Body of pancreas (tissue), 4 donors: ENCODE data around the gene CNOT10. TPM values are rescaled to one million over a fixed set of nuclear protein-coding genes. Genes with fewer than 3 reads are reported as not detected.
"Not testable (repeated sequence)": the region's sequence is repeated elsewhere in the genome, so short reads cannot be mapped to it uniquely, and the experiment has no call there.

ENCODE experiments used
- ATAC-seq: fragments of 150-250 bp; one replicate; pipeline ENCODE4 v1.9.1; 2016
- DNase-seq, 4 donors: peaks; one replicate each; pipeline ENCODE4 v3.0.0-alpha.2; 2019
- H3K27ac ChIP-seq, 4 donors: fragments of 200-600 bp; sonication (generic); 1 replicate in 3 of 4; 2 replicates in 1 of 4; pipeline versions ENCODE4 v1.5.1 to v1.6.1; 2016 to 2019; ENCODE audit warnings: mild to moderate bottlenecking in 1 of 4, mixed read lengths in 1 of 4, moderate library complexity in 1 of 4
- H3K27me3 ChIP-seq, 2 donors: fragments of 200-600 bp; sonication (generic); one replicate each; pipeline ENCODE4 v1.6.0; 2016; ENCODE audit warnings: mild to moderate bottlenecking in 1 of 2
- H3K36me3 ChIP-seq, 2 donors: fragments of 200-600 bp; sonication (generic); replicated peaks in 1 of 2; 2 replicates each; pipeline ENCODE4 v1.5.1; 2016; ENCODE audit warnings: low read depth in 2 of 2; ENCODE audit not compliant: insufficient read depth in 1 of 2
- H3K4me1 ChIP-seq: fragments of 200-600 bp; sonication (generic); one replicate; pipeline ENCODE4 v1.6.0; 2016
- H3K4me3 ChIP-seq, 2 donors: fragments of 200-600 bp; sonication (generic); 1 replicate in 1 of 2; 2 replicates in 1 of 2; pipeline ENCODE4 v1.5.1; 2016 to 2019
- H3K9me3 ChIP-seq, 3 donors: fragments of 200-600 bp; sonication (generic); 1 replicate in 2 of 3; 2 replicates in 1 of 3; pipeline ENCODE4 v1.5.1; 2016
- POLR2A ChIP-seq, 3 donors: fragments of 450-650 bp; IDR thresholded peaks; one replicate each; pipeline ENCODE4 v1.6.1; 2016; ENCODE audit warnings: antibody characterized with exemption in 3 of 3, mild to moderate bottlenecking in 2 of 3
- WGBS, 2 donors: methylation state at CpG; one replicate each; pipeline ENCODE4 v1.1.5; 2017; 5-methylcytosine and 5-hydroxymethylcytosine counted together
- intact Hi-C: fragments of 100-400 bp; cut with DNase I; formaldehyde crosslinking; loops from one replicate; pipeline ENCODE4 v1.15.1; 2023
- total RNA-seq, 2 donors: library from RNA; depleted of rRNA; stranded (reverse); fragments of >200 nt; gene quantifications; one replicate each; pipeline ENCODE4 v1.1.0, GENCODE V29; 2016
- TF ChIP-seq, protein P1 (sequence below), 7 experiments: fragments of 450-650 bp in 4 of 7; fragments of 200-600 bp in 3 of 7; sonication (generic) in 3 of 7; IDR thresholded peaks; one replicate each; pipeline ENCODE4 v1.5.1; 2016 to 2019; ENCODE audit warnings: antibody characterized with exemption in 7 of 7

CNOT10 gene
- total RNA-seq, 2 donors from 2014 or later, result 10.4 to 22.1 TPM

DNA sequence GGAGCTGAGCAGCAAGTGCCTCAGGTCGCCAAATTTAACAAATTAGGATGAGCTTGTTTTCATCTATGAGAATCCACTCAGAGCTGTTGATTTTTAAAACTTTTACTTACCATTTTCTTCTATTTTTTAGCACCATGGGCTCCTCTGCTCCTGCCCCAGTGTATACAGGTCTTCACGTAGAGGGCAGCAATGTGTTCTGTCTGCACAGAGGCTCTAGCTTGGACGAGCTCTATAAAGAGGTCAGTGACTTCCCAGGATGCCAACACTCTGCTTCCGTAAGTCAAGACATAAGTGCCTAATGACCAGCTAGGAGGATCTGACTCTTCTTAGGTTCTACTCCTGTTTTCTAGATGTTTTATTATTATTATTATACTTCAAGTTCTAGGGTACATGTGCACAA, 41.2 kb upstream of the CNOT10 start:
- Histone ChIP-seq H3K4me1 (no peaks in the 10 kb centered on the region), H3K4me3 (no peak overlapping the region), H3K27ac (no peak overlapping the region), H3K27me3 (no peaks in the 10 kb centered on the region), H3K36me3 (no peaks in the 10 kb centered on the region), H3K9me3 (no peaks in the 10 kb centered on the region)
- ATAC-seq, result no peak
- WGBS, 2 donors, result 71 to 76% methylated on average over 4 of the region's 4 CpGs
- TF ChIP-seq POLR2A (IDR thresholded peaks at IDR 0.05), result no peak
- intact Hi-C loops, result no loop called here
- no peak for DNase-seq

DNA sequence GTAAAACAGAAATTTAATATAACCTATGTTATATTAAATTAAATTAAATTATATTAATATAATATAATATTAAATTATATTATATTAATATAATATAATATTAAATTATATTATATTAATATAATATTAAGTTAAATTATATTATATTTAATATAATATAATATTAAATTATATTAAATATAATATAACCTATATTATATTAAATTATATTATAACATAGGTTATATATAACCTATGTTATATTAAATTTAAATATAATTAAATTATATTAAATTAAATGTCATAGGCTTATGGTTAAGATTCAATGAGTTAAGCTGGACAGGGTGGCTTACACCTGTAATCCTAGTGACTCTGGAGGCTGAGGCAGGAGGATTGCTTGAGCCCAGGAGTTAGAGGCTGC, 40.6 kb upstream of the CNOT10 start:
- ATAC-seq (no peak), DNase-seq (no peak)
- no peaks in the 10 kb centered on the region for H3K9me3 ChIP-seq
- no peaks in the 10 kb centered on the region for H3K36me3 ChIP-seq
- no peaks in the 10 kb centered on the region for H3K4me1 ChIP-seq
- TF ChIP-seq, protein P1, sequence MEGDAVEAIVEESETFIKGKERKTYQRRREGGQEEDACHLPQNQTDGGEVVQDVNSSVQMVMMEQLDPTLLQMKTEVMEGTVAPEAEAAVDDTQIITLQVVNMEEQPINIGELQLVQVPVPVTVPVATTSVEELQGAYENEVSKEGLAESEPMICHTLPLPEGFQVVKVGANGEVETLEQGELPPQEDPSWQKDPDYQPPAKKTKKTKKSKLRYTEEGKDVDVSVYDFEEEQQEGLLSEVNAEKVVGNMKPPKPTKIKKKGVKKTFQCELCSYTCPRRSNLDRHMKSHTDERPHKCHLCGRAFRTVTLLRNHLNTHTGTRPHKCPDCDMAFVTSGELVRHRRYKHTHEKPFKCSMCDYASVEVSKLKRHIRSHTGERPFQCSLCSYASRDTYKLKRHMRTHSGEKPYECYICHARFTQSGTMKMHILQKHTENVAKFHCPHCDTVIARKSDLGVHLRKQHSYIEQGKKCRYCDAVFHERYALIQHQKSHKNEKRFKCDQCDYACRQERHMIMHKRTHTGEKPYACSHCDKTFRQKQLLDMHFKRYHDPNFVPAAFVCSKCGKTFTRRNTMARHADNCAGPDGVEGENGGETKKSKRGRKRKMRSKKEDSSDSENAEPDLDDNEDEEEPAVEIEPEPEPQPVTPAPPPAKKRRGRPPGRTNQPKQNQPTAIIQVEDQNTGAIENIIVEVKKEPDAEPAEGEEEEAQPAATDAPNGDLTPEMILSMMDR (IDR thresholded peaks at IDR 0.05), result no peak
- TF ChIP-seq POLR2A (IDR thresholded peaks at IDR 0.05), result no peak
- H3K4me3 ChIP-seq, result no peak overlapping the region
- intact Hi-C loops, result no loop called here
- H3K27me3 ChIP-seq, result no peaks in the 10 kb centered on the region
- no peak overlapping the region for H3K27ac ChIP-seq

DNA sequence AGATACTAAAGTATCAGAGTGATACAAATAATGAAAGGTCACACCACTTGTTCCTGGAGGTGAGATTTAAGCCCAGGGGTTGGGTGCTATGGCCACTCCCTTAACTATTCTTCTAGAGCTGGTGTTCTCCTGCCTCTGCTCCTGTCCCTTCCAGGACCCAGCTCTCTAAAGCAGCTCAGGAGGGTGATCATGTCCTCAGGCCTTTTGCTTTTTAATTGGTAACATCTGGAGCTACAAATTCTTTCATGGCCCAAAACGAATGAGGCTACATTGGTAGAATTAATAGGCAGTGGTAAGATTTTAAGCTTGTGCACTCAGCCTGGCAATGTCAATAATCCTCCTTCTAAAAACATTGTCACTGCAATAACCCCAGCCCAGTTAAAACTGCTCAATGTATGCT, 38.2 kb upstream of the CNOT10 start:
- DNase-seq, result no peak
- H3K4me1 ChIP-seq, result no peaks in the 10 kb centered on the region
- no peaks in the 10 kb centered on the region for H3K27me3 ChIP-seq
- no peak for ATAC-seq
- no peak overlapping the region for H3K27ac ChIP-seq
- H3K36me3 ChIP-seq, result no peaks in the 10 kb centered on the region
- 38 to 45% methylated on average over 1 of the region's 1 CpG for WGBS, 2 donors
- H3K9me3 ChIP-seq, result peaks cover 0 to 4% (median 0%) of the 10 kb centered on the region in 3 donors
- TF ChIP-seq POLR2A (IDR thresholded peaks at IDR 0.05), result no peak
- TF ChIP-seq, protein P1 (IDR thresholded peaks at IDR 0.05), result no peak
- no peak overlapping the region for H3K4me3 ChIP-seq
- intact Hi-C loops, result no loop called here

DNA sequence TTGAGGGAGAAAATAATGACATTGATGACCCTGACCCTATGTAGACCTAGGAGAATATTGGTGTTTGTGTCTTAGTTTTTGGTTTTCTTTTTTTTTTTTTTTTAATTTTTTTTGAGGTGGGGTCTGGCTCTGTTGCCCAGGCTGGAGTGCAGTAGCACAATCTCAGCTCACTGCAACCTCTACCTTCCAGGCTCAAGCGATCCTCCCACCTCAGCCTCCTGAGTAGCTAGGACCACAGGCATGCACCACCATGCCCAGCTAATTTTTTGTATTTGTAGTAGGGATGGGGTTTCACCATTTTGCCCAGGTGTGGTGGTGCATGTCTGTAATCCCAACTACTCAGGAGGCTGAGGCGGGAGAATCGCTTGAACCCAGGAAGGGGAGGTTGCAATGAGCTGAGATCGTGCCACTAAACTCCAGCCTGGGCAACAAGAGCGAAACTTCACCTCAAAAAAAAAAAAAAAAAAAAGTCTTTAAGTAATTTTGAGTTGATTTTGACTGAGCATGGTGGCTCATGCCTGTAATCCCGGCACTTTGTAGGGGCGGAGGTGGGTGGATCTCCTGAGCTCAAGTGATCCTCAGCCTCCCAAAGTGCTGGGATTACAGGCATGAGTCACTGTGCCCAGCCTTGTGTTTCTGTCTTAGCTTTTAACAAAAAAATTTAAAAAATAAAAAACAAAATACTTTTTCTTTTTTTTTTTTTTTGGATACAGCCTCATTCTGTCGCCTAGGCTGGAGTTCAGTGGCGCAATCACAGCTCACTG, 32.5 kb upstream of the CNOT10 start:
- 92 to 94% methylated on average over 9 of the region's 9 CpGs for WGBS, 2 donors
- intact Hi-C loops, H3K27me3 ChIP-seq, DNase-seq, H3K36me3 ChIP-seq, H3K4me1 ChIP-seq, ATAC-seq, H3K9me3 ChIP-seq, H3K4me3 ChIP-seq, H3K27ac ChIP-seq: not testable (repeated sequence)

DNA sequence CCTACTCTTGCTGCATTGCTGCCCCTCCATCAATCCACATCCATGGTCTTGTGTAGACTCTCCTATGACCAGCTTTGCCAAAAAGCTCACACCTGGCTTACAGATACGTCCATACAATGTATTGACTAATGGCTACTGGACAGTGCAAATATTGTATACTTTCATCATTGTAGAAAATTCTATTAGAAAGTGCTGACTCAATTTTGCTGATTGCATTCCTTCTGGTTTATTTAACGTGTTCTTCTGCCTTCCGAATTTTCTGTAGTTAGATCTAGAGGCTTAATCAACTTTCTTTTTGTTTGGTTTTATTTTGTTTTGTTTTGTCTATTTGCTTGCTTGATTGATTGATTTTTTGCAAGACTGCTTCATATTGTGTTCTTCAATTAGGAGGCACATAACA, 29.8 kb upstream of the CNOT10 start:
- TF ChIP-seq, protein P1 (IDR thresholded peaks at IDR 0.05), result no peak
- no peak for TF ChIP-seq POLR2A (IDR thresholded peaks at IDR 0.05)
- Histone ChIP-seq H3K4me1 (no peaks in the 10 kb centered on the region), H3K9me3 (no peaks in the 10 kb centered on the region), H3K27me3 (no peaks in the 10 kb centered on the region), H3K36me3 (no peaks in the 10 kb centered on the region), H3K27ac (no peak overlapping the region), H3K4me3 (no peak overlapping the region)
- ATAC-seq (no peak), DNase-seq (no peak)
- intact Hi-C loops, result no loop called here
- 53 to 58% methylated on average over 3 of the region's 3 CpGs for WGBS, 2 donors

DNA sequence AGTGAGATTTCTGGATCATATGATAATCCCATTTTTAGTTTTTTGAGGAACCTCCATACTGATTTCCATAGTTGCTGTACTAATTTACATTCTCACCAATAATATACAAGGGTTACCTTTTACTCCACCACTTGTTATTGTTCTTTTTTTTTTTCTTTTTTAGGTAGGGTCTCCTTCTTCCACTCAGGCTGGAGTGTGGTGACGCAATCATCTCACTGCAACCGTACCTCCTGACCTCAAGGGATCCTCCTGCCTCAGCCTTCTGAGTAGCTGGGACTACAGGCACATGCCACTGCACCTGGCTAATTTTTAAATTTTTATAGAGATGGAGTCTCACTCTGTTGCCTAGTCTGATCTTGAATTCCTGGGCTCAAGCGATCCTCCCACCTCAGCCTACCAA, 24.4 kb upstream of the CNOT10 start:
- Histone ChIP-seq H3K27me3 (no peaks in the 10 kb centered on the region), H3K27ac (no peak overlapping the region), H3K4me3 (no peak overlapping the region), H3K9me3 (no peaks in the 10 kb centered on the region), H3K36me3 (no peaks in the 10 kb centered on the region), H3K4me1 (no peaks in the 10 kb centered on the region)
- TF ChIP-seq, protein P1 (IDR thresholded peaks at IDR 0.05), result no peak
- no peak for TF ChIP-seq POLR2A (IDR thresholded peaks at IDR 0.05)
- intact Hi-C loops, result loop anchor here (5.0 to 10.0 kb wide), 2 partner anchors 148 to 486 kb away; no protein-coding TSS in a partner anchor
- DNase-seq (no peak), ATAC-seq (no peak)
- WGBS, 2 donors, result 69 to 98% methylated on average over 3 of the region's 3 CpGs
